MG63 (cell line): ENCODE data around the gene ADGRG4. TPM values are rescaled to one million over a fixed set of nuclear protein-coding genes. Genes with fewer than 3 reads are reported as not detected.

ENCODE experiments used
- DNase-seq: peaks from one replicate; pipeline ENCODE4 v3.0.0-alpha.2; 2020
- H3K27me3 ChIP-seq: fragments of 250-450 bp; sonication (Bioruptor Pico); 2 replicates; pipeline ENCODE4 v1.5.1; 2020; ENCODE audit warnings: mild to moderate bottlenecking, moderate library complexity
- H3K36me3 ChIP-seq: fragments of 250-450 bp; sonication (Bioruptor Pico); 2 replicates; pipeline ENCODE4 v1.5.1; 2020; ENCODE audit warnings: mild to moderate bottlenecking, moderate library complexity
- H3K4me3 ChIP-seq: fragments of 250-450 bp; sonication (Bioruptor Pico); 2 replicates; pipeline ENCODE4 v1.5.1; 2020; ENCODE audit warnings: mild to moderate bottlenecking, moderate library complexity
- H3K9me3 ChIP-seq: fragments of 250-450 bp; sonication (Bioruptor Pico); 2 replicates; pipeline ENCODE4 v1.5.1; 2020; ENCODE audit warnings: mild to moderate bottlenecking, moderate library complexity
- total RNA-seq: library from RNA; depleted of rRNA; stranded (reverse); fragments of >200 nt; shearing (Covaris generic); gene quantifications from 2 replicates; pipeline ENCODE4 v1.2.3, GENCODE V29; 2014; ENCODE audit warnings: low replicate concordance

Gene ADGRG4
- total RNA-seq, 1 experiment from 2014 or later: not detected

GRCh38 chrX:136346506-136346905, 45.7 kb downstream of the ADGRG4 start:
- DNase-seq: no peak
- Histone ChIP-seq H3K36me3 (no peaks in the 10 kb centered on the region), H3K4me3 (no peak overlapping the region), H3K9me3 (no peaks in the 10 kb centered on the region), H3K27me3 (no peaks in the 10 kb centered on the region)

GRCh38 chrX:136347706-136348105, 46.9 kb downstream of the ADGRG4 start:
- H3K27me3 ChIP-seq: no peaks in the 10 kb centered on the region
- no peaks in the 10 kb centered on the region for H3K36me3 ChIP-seq
- no peak overlapping the region for H3K4me3 ChIP-seq
- no peaks in the 10 kb centered on the region for H3K9me3 ChIP-seq
- no peak for DNase-seq

GRCh38 chrX:136353526-136354093, 52.8 kb downstream of the ADGRG4 start:
- Histone ChIP-seq H3K4me3 (no peak overlapping the region), H3K36me3 (no peaks in the 10 kb centered on the region), H3K27me3 (no peaks in the 10 kb centered on the region), H3K9me3 (no peaks in the 10 kb centered on the region)
- DNase-seq: no peak

- no peaks in the 10 kb centered on the region for H3K9me3 ChIP-seq
- no peak overlapping the region for H3K4me3 ChIP-seq
- no peaks in the 10 kb centered on the region for H3K36me3 ChIP-seq
- H3K27me3 ChIP-seq: no peaks in the 10 kb centered on the region
- DNase-seq: no peak
Observed at GRCh38 chrX:136354201-136354600, 53.4 kb downstream of the ADGRG4 start.

GRCh38 chrX:136369377-136369776, 68.6 kb downstream of the ADGRG4 start:
- no peaks in the 10 kb centered on the region for H3K27me3 ChIP-seq
- DNase-seq: no peak
- H3K36me3 ChIP-seq: no peaks in the 10 kb centered on the region
- no peaks in the 10 kb centered on the region for H3K9me3 ChIP-seq
- H3K4me3 ChIP-seq: no peak overlapping the region

GRCh38 chrX:136376713-136377112, 76.0 kb downstream of the ADGRG4 start:
- Histone ChIP-seq H3K36me3 (no peaks in the 10 kb centered on the region), H3K27me3 (no peaks in the 10 kb centered on the region; the same call in 1 of the 2 replicates), H3K9me3 (no peaks in the 10 kb centered on the region), H3K4me3 (no peak overlapping the region)
- no peak for DNase-seq

GRCh38 chrX:136380010-136380769, 79.4 kb downstream of the ADGRG4 start:
- H3K27me3 ChIP-seq: no peaks in the 10 kb centered on the region; the same call in 1 of the 2 replicates
- no peak for DNase-seq
- no peaks in the 10 kb centered on the region for H3K9me3 ChIP-seq
- H3K36me3 ChIP-seq: no peaks in the 10 kb centered on the region
- no peak overlapping the region for H3K4me3 ChIP-seq

GRCh38 chrX:136386173-136386572, 85.4 kb downstream of the ADGRG4 start:
- Histone ChIP-seq H3K36me3 (no peaks in the 10 kb centered on the region), H3K9me3 (no peaks in the 10 kb centered on the region), H3K4me3 (no peak overlapping the region), H3K27me3 (no peaks in the 10 kb centered on the region)
- no peak for DNase-seq

GRCh38 chrX:136386826-136387225, 86.1 kb downstream of the ADGRG4 start:
- Histone ChIP-seq H3K4me3 (no peak overlapping the region), H3K27me3 (no peaks in the 10 kb centered on the region), H3K36me3 (no peaks in the 10 kb centered on the region), H3K9me3 (no peaks in the 10 kb centered on the region)
- DNase-seq: no peak

GRCh38 chrX:136387951-136388502, 87.3 kb downstream of the ADGRG4 start:
- Histone ChIP-seq H3K36me3 (no peaks in the 10 kb centered on the region), H3K27me3 (no peaks in the 10 kb centered on the region), H3K9me3 (no peaks in the 10 kb centered on the region), H3K4me3 (no peak overlapping the region)
- DNase-seq: no peak

- Histone ChIP-seq H3K9me3 (no peaks in the 10 kb centered on the region), H3K4me3 (no peak overlapping the region), H3K27me3 (no peaks in the 10 kb centered on the region), H3K36me3 (no peaks in the 10 kb centered on the region)
- DNase-seq: no peak
Observed at GRCh38 chrX:136390921-136391320, 90.2 kb downstream of the ADGRG4 start.

GRCh38 chrX:136395271-136395670, 94.5 kb downstream of the ADGRG4 start:
- Histone ChIP-seq H3K9me3 (no peaks in the 10 kb centered on the region), H3K4me3 (no peak overlapping the region), H3K27me3 (no peaks in the 10 kb centered on the region), H3K36me3 (no peaks in the 10 kb centered on the region)
- no peak for DNase-seq

GRCh38 chrX:136397001-136397400, 96.2 kb downstream of the ADGRG4 start:
- Histone ChIP-seq H3K27me3 (no peaks in the 10 kb centered on the region), H3K9me3 (no peaks in the 10 kb centered on the region), H3K4me3 (no peak overlapping the region), H3K36me3 (no peaks in the 10 kb centered on the region)
- no peak for DNase-seq

GRCh38 chrX:136405126-136405525, 104.4 kb downstream of the ADGRG4 start:
- Histone ChIP-seq H3K4me3 (no peak overlapping the region), H3K9me3 (no peaks in the 10 kb centered on the region), H3K27me3 (no peaks in the 10 kb centered on the region), H3K36me3 (no peaks in the 10 kb centered on the region)
- DNase-seq: no peak

GRCh38 chrX:136417806-136418205, 117.0 kb downstream of the ADGRG4 start:
- no peaks in the 10 kb centered on the region for H3K9me3 ChIP-seq
- no peak for DNase-seq
- no peak overlapping the region for H3K4me3 ChIP-seq
- no peaks in the 10 kb centered on the region for H3K36me3 ChIP-seq
- H3K27me3 ChIP-seq: no peaks in the 10 kb centered on the region

- Histone ChIP-seq H3K9me3 (no peaks in the 10 kb centered on the region), H3K27me3 (no peaks in the 10 kb centered on the region), H3K36me3 (no peaks in the 10 kb centered on the region), H3K4me3 (no peak overlapping the region)
- DNase-seq: no peak
Observed at GRCh38 chrX:136421338-136421737, 120.6 kb downstream of the ADGRG4 start.

GRCh38 chrX:136423724-136424123, 123.0 kb downstream of the ADGRG4 start:
- H3K4me3 ChIP-seq: no peak overlapping the region
- H3K9me3 ChIP-seq: no peaks in the 10 kb centered on the region
- no peaks in the 10 kb centered on the region for H3K36me3 ChIP-seq
- H3K27me3 ChIP-seq: no peaks in the 10 kb centered on the region
- DNase-seq: no peak

GRCh38 chrX:136425996-136426395, 125.2 kb downstream of the ADGRG4 start:
- DNase-seq: no peak
- H3K9me3 ChIP-seq: no peaks in the 10 kb centered on the region
- H3K36me3 ChIP-seq: no peaks in the 10 kb centered on the region
- no peak overlapping the region for H3K4me3 ChIP-seq
- no peaks in the 10 kb centered on the region for H3K27me3 ChIP-seq
